Measurements from ENCODE around the gene SDF4.

Gene SDF4

GRCh38 chr1:1239227-1239613 lies 7.4 kb upstream of the SDF4 start:
- DNase-seq (ENCODE audit: extremely low spot score): no peak
- ChIA-PET CTCF (no interaction called here), POLR2A (interaction anchor here (0.9 to 1.0 kb wide), 2 partner anchors 9 to 91 kb away, joined by 3 to 4 read pairs; no protein-coding TSS in a partner anchor)
- no peak for TF ChIP-seq PKNOX1 (IDR thresholded peaks at IDR 0.05)

GRCh38 chr1:1238702-1239178 lies 6.9 kb upstream of the SDF4 start:
- no peak for DNase-seq (ENCODE audit: extremely low spot score)
- ChIA-PET CTCF (no interaction called here), POLR2A (interaction anchor here (0.9 to 1.0 kb wide), 2 partner anchors 9 to 91 kb away, joined by 3 to 4 read pairs; no protein-coding TSS in a partner anchor)
- TF ChIP-seq LEF1 (IDR thresholded peaks at IDR 0.05; ENCODE audit: borderline replicate concordance) (no peak), CTBP1 (IDR thresholded peaks at IDR 0.05; ENCODE audit: borderline replicate concordance) (no peak), ZNF384 (IDR thresholded peaks at IDR 0.05) (no peak), FOXM1 (IDR thresholded peaks at IDR 0.05; ENCODE audit: borderline replicate concordance) (no peak), FOXK2 (IDR thresholded peaks at IDR 0.05) (no peak), FOXA1 (IDR thresholded peaks at IDR 0.05) (no peak), ARNT (IDR thresholded peaks at IDR 0.05) (no peak), NFRKB (IDR thresholded peaks at IDR 0.05) (no peak), SP1 (IDR thresholded peaks at IDR 0.05) (no peak), BHLHE40 (IDR thresholded peaks at IDR 0.05; ENCODE audit: borderline replicate concordance) (no peak), ELF4 (IDR thresholded peaks at IDR 0.05) (no peak)

- ChIA-PET CTCF (no interaction called here), POLR2A (no interaction called here)
- TF ChIP-seq FOXM1 (IDR thresholded peaks at IDR 0.05; ENCODE audit: borderline replicate concordance): no peak
- no peak for DNase-seq (ENCODE audit: extremely low spot score)
Measured at GRCh38 chr1:1237874-1238701, 6.3 kb upstream of the SDF4 start.

- TF ChIP-seq FOXK2 (IDR thresholded peaks at IDR 0.05): no peak
- TF ChIP-seq ZNF384 (IDR thresholded peaks at IDR 0.05): no peak
- TF ChIP-seq ELF4 (IDR thresholded peaks at IDR 0.05): no peak
- TF ChIP-seq LEF1 (IDR thresholded peaks at IDR 0.05; ENCODE audit: borderline replicate concordance): no peak
- TF ChIP-seq SUZ12 (IDR thresholded peaks at IDR 0.05): no peak
- TF ChIP-seq NFRKB (IDR thresholded peaks at IDR 0.05): no peak
- TF ChIP-seq ARNT (IDR thresholded peaks at IDR 0.05): no peak
- no peak for TF ChIP-seq PKNOX1 (IDR thresholded peaks at IDR 0.05)
- ChIA-PET CTCF (interaction anchor here (0.7 kb wide), 1 partner anchor 120 kb away, joined by 3 read pairs; no protein-coding TSS in a partner anchor), POLR2A (no interaction called here)
- no peak for DNase-seq (ENCODE audit: extremely low spot score)
Measured at GRCh38 chr1:1236945-1237873, 5.4 kb upstream of the SDF4 start.

- TF ChIP-seq FOXK2 (IDR thresholded peaks at IDR 0.05): no peak
- TF ChIP-seq LEF1 (IDR thresholded peaks at IDR 0.05; ENCODE audit: borderline replicate concordance): no peak
- TF ChIP-seq ELF4 (IDR thresholded peaks at IDR 0.05): no peak
- TF ChIP-seq PKNOX1 (IDR thresholded peaks at IDR 0.05): no peak
- no peak for TF ChIP-seq NFRKB (IDR thresholded peaks at IDR 0.05)
- TF ChIP-seq L3MBTL2 (conservative IDR thresholded peaks at IDR 0.05): no peak
- TF ChIP-seq FOXA1 (IDR thresholded peaks at IDR 0.05): no peak
- no peak for TF ChIP-seq CTBP1 (IDR thresholded peaks at IDR 0.05; ENCODE audit: borderline replicate concordance)
- no peak for TF ChIP-seq SUZ12 (IDR thresholded peaks at IDR 0.05)
- TF ChIP-seq SP1 (IDR thresholded peaks at IDR 0.05): no peak
- no peak for TF ChIP-seq FOXM1 (IDR thresholded peaks at IDR 0.05; ENCODE audit: borderline replicate concordance)
- TF ChIP-seq HDGF (IDR thresholded peaks at IDR 0.05; ENCODE audit: borderline replicate concordance): no peak
- no peak for TF ChIP-seq TARDBP (IDR thresholded peaks at IDR 0.05)
- TF ChIP-seq ARNT (IDR thresholded peaks at IDR 0.05): no peak
- TF ChIP-seq BHLHE40 (IDR thresholded peaks at IDR 0.05; ENCODE audit: borderline replicate concordance): no peak
- TF ChIP-seq ZNF384 (IDR thresholded peaks at IDR 0.05): no peak
- ChIA-PET POLR2A (no interaction called here), CTCF (interaction anchor here (0.7 kb wide), 1 partner anchor 119 kb away, joined by 3 read pairs; no protein-coding TSS in a partner anchor)
- no peak for DNase-seq (ENCODE audit: extremely low spot score)
Measured at GRCh38 chr1:1236176-1236763, 4.5 kb upstream of the SDF4 start.
